Gastroesophageal sphincter (tissue), 3 donors: ENCODE data around the gene FAHD1.

Experiments
- CTCF ChIP-seq, 4 experiments: fragments of 200-600 bp in 2 of 4; fragments of 450-650 bp in 2 of 4; sonication (generic) in 1 of 4; IDR thresholded peaks; one replicate each; pipeline ENCODE4 v1.5.1; 2017 to 2019; ENCODE audit warnings: antibody characterized with exemption in 4 of 4, mild to moderate bottlenecking in 2 of 4, moderate library complexity in 2 of 4
- POLR2A ChIP-seq, 2 donors: fragments of 450-650 bp; IDR thresholded peaks; one replicate each; pipeline ENCODE4 v1.6.1; 2017; ENCODE audit warnings: antibody characterized with exemption in 2 of 2, mild to moderate bottlenecking in 2 of 2, moderate library complexity in 1 of 2
- POLR2AphosphoS5 ChIP-seq: sonication (generic); formaldehyde crosslinking; IDR thresholded peaks from one replicate; pipeline ENCODE4 v1.6.1; 2017; ENCODE audit warnings: antibody characterized with exemption

GRCh38 chr16:1819611-1820010, 7.4 kb upstream of the FAHD1 start:
- TF ChIP-seq CTCF (IDR thresholded peaks at IDR 0.05) (no peak), POLR2A (IDR thresholded peaks at IDR 0.05) (no peak), POLR2AphosphoS5 (no peak)
